GM12892 (cell line): ENCODE results near the gene CHST15.
"Not testable (repeated sequence)": the region's sequence is repeated elsewhere in the genome, so short reads cannot be mapped to it uniquely, and the experiment has no call there.

Source experiments
- DNase-seq: peaks from one replicate; pipeline ENCODE4 v3.0.0; 2011; ENCODE audit not compliant: insufficient read length
- FAIRE-seq: peaks from 2 replicates; lab custom pipeline; 2011; peaks lifted over from hg19 to GRCh38; lab: Jason Lieb, UNC
- POLR2A ChIP-seq: IDR thresholded peaks from 2 replicates; pipeline ENCODE4 v1.6.1; 2011; ENCODE audit warnings: low read depth, low read length, control low read depth
- POLR2AphosphoS5 ChIP-seq: IDR thresholded peaks from 2 replicates; pipeline ENCODE4 v1.6.1; 2011; ENCODE audit warnings: low read depth, low read length, control low read depth
- TAF1 ChIP-seq: IDR thresholded peaks from 2 replicates; pipeline ENCODE4 v1.6.1; 2011; ENCODE audit warnings: low read depth, mild to moderate bottlenecking, control low read depth, low read length, borderline replicate concordance

Gene CHST15

GRCh38 chr10:124106241-124106879 lies 13.0 kb upstream of the CHST15 start:
- DNase-seq: no peak
- no peak for TF ChIP-seq POLR2AphosphoS5
- TF ChIP-seq POLR2A: no peak
- TF ChIP-seq TAF1: no peak
- FAIRE-seq: peak; percentile 91

GRCh38 chr10:124105594-124105993 lies 12.2 kb upstream of the CHST15 start:
- TF ChIP-seq TAF1 (no peak), POLR2A (no peak), POLR2AphosphoS5 (no peak)
- no peak for DNase-seq
- FAIRE-seq: no peak

GRCh38 chr10:124105045-124105444 lies 11.6 kb upstream of the CHST15 start:
- DNase-seq: no peak
- FAIRE-seq: no peak
- no peak for TF ChIP-seq POLR2AphosphoS5
- TF ChIP-seq TAF1: no peak
- TF ChIP-seq POLR2A: no peak

- TF ChIP-seq TAF1: no peak
- TF ChIP-seq POLR2A: no peak
- TF ChIP-seq POLR2AphosphoS5: no peak
- no peak for FAIRE-seq
- DNase-seq: no peak
Measured at GRCh38 chr10:124104011-124104627, 10.7 kb upstream of the CHST15 start.

- TF ChIP-seq POLR2AphosphoS5: no peak
- TF ChIP-seq TAF1: no peak
- TF ChIP-seq POLR2A: no peak
- FAIRE-seq: no peak
- no peak for DNase-seq
Measured at GRCh38 chr10:124101351-124101750, 8.0 kb upstream of the CHST15 start.

GRCh38 chr10:124100651-124101050 lies 7.3 kb upstream of the CHST15 start:
- FAIRE-seq, DNase-seq: not testable (repeated sequence)

- no peak for DNase-seq
- TF ChIP-seq POLR2A: no peak
- TF ChIP-seq TAF1: no peak
- TF ChIP-seq POLR2AphosphoS5: no peak
- no peak for FAIRE-seq
Measured at GRCh38 chr10:124100124-124100523, 6.7 kb upstream of the CHST15 start.

- no peak for TF ChIP-seq POLR2A
- TF ChIP-seq POLR2AphosphoS5: no peak
- no peak for TF ChIP-seq TAF1
- FAIRE-seq (peak; percentile 84), DNase-seq (no peak)
Measured at GRCh38 chr10:124099604-124100003, 6.2 kb upstream of the CHST15 start.

- no peak for FAIRE-seq
- DNase-seq: no peak
- TF ChIP-seq TAF1: no peak
- no peak for TF ChIP-seq POLR2A
- no peak for TF ChIP-seq POLR2AphosphoS5
Measured at GRCh38 chr10:124098575-124098974, 5.2 kb upstream of the CHST15 start.

GRCh38 chr10:124097883-124098282 lies 4.5 kb upstream of the CHST15 start:
- FAIRE-seq (no peak), DNase-seq (no peak)
- TF ChIP-seq POLR2AphosphoS5 (no peak), TAF1 (no peak), POLR2A (no peak)

GRCh38 chr10:124096494-124096893 lies 3.1 kb upstream of the CHST15 start:
- FAIRE-seq (no peak), DNase-seq (no peak)
- TF ChIP-seq POLR2A: no peak
- TF ChIP-seq TAF1: no peak
- TF ChIP-seq POLR2AphosphoS5: no peak

GRCh38 chr10:124095801-124096200 lies 2.4 kb upstream of the CHST15 start:
- not testable (repeated sequence) for FAIRE-seq, DNase-seq

- FAIRE-seq (no peak), DNase-seq (no peak)
- TF ChIP-seq POLR2A (no peak), TAF1 (no peak), POLR2AphosphoS5 (no peak)
Measured at GRCh38 chr10:124095096-124095495, 1.7 kb upstream of the CHST15 start.
